GM23338 (cell line): ENCODE data around the gene CNTNAP2. TPM values are rescaled to one million over a fixed set of nuclear protein-coding genes. Genes with fewer than 3 reads are reported as not detected.

Experiments
- ATAC-seq: fragments of 200-7000 bp; cut with Tn5 transposase; 3 replicates; pipeline ENCODE4 v1.9.1; 2020
- DNase-seq: peaks from one replicate; pipeline ENCODE4 v3.0.0-alpha.2; 2015; ENCODE audit warnings: low spot score
- H2AFZ ChIP-seq: fragments of 200-600 bp; sonication (generic); 2 replicates; pipeline ENCODE4 v1.8.0; 2016; ENCODE audit warnings: antibody characterized with exemption, mild to moderate bottlenecking, moderate library complexity
- H3F3A ChIP-seq: fragments of 200-600 bp; sonication (generic); replicated peaks from 2 replicates; pipeline ENCODE4 v1.8.0; 2017; ENCODE audit warnings: antibody characterized with exemption, mixed run types, low read depth
- H3K27ac ChIP-seq: fragments of 200-600 bp; sonication (generic); 2 replicates; pipeline ENCODE4 v1.6.1; 2016; ENCODE audit warnings: low read depth
- H3K27me3 ChIP-seq: fragments of 200-600 bp; sonication (generic); 2 replicates; pipeline ENCODE4 v1.8.0; 2016; ENCODE audit warnings: mild to moderate bottlenecking, mixed run types, moderate library complexity; ENCODE audit not compliant: insufficient read depth
- H3K36me3 ChIP-seq: fragments of 200-600 bp; sonication (generic); 2 replicates; pipeline ENCODE4 v1.8.0; 2016; ENCODE audit warnings: mild to moderate bottlenecking; ENCODE audit not compliant: insufficient read depth
- H3K4me1 ChIP-seq: fragments of 200-600 bp; sonication (generic); 2 replicates; pipeline ENCODE4 v1.8.0; 2016; ENCODE audit warnings: mild to moderate bottlenecking, moderate library complexity; ENCODE audit not compliant: insufficient read depth
- H3K4me2 ChIP-seq: fragments of 200-600 bp; sonication (generic); 2 replicates; pipeline ENCODE4 v1.7.1; 2017; ENCODE audit warnings: mixed run types
- H3K4me3 ChIP-seq: fragments of 200-600 bp; sonication (generic); 2 replicates; pipeline ENCODE4 v1.6.1; 2016; ENCODE audit warnings: mixed run types
- H3K79me2 ChIP-seq: fragments of 200-600 bp; sonication (generic); replicated peaks from 2 replicates; pipeline ENCODE4 v1.8.0; 2017; ENCODE audit warnings: mild to moderate bottlenecking; ENCODE audit not compliant: insufficient read depth
- H3K9me2 ChIP-seq: fragments of 200-600 bp; sonication (generic); 2 replicates; pipeline ENCODE4 v1.8.0; 2017; ENCODE audit not compliant: insufficient read depth
- H4K20me1 ChIP-seq: fragments of 200-600 bp; sonication (generic); replicated peaks from 2 replicates; pipeline ENCODE4 v1.8.0; 2017; ENCODE audit warnings: mild to moderate bottlenecking; ENCODE audit not compliant: insufficient read depth
- H3K27ac Mint-ChIP-seq: 2 replicates; pipeline ENCODE4 v1.8.0; 2020; ENCODE audit warnings: inconsistent platforms, mild to moderate bottlenecking, moderate library complexity, mixed read lengths
- H3K27me3 Mint-ChIP-seq: 3 replicates; pipeline ENCODE4 v1.8.0; 2022; ENCODE audit warnings: low read depth, mild to moderate bottlenecking, moderate library complexity, mixed read lengths, inconsistent platforms; ENCODE audit not compliant: insufficient read depth, poor library complexity
- H3K36me3 Mint-ChIP-seq: 3 replicates; pipeline ENCODE4 v1.8.0; 2021; ENCODE audit warnings: low read depth, mild to moderate bottlenecking, inconsistent platforms, moderate library complexity, mixed read lengths
- H3K4me1 Mint-ChIP-seq: 3 replicates; pipeline ENCODE4 v1.8.0; 2020; ENCODE audit warnings: mild to moderate bottlenecking, inconsistent platforms, mixed read lengths
- H3K4me3 Mint-ChIP-seq: 3 replicates; pipeline ENCODE4 v1.8.0; 2021; ENCODE audit warnings: moderate library complexity, mild to moderate bottlenecking, inconsistent platforms, mixed read lengths
- H3K9me3 Mint-ChIP-seq: 3 replicates; pipeline ENCODE4 v1.8.0; 2020; ENCODE audit warnings: moderate library complexity, mild to moderate bottlenecking, inconsistent platforms, mixed read lengths
- ETS1 ChIP-seq: IDR thresholded peaks from 2 replicates; pipeline ENCODE4 v1.6.1; 2016; ENCODE audit warnings: antibody characterized with exemption
- EZH2 ChIP-seq: fragments of 200-600 bp; sonication (generic); IDR thresholded peaks from one replicate; pipeline ENCODE4 v1.8.0; 2017; ENCODE audit warnings: antibody characterized with exemption, mild to moderate bottlenecking, low read depth; ENCODE audit not compliant: unreplicated experiment
- EZH2phosphoT487 ChIP-seq: fragments of 200-600 bp; sonication (generic); IDR thresholded peaks from one replicate; pipeline ENCODE4 v1.8.1; 2018; ENCODE audit warnings: antibody characterized with exemption; ENCODE audit not compliant: unreplicated experiment
- POLR2AphosphoS5 ChIP-seq: IDR thresholded peaks from 2 replicates; pipeline ENCODE4 v1.6.1; 2016; ENCODE audit warnings: antibody characterized with exemption, low read depth
- REST ChIP-seq: IDR thresholded peaks from one replicate; pipeline ENCODE4 v1.6.1; 2018; ENCODE audit warnings: antibody characterized with exemption; ENCODE audit not compliant: unreplicated experiment
- STAT1 ChIP-seq: IDR thresholded peaks from one replicate; pipeline ENCODE4 v1.6.1; 2016; ENCODE audit warnings: antibody characterized with exemption; ENCODE audit not compliant: unreplicated experiment
- ZNF114 ChIP-seq: fragments of 250-450 bp; sonication (Bioruptor Pico); IDR thresholded peaks from 2 replicates; pipeline ENCODE4 v1.5.0; 2020; ENCODE audit warnings: mild to moderate bottlenecking, moderate library complexity
- ZNF331 ChIP-seq: fragments of 250-450 bp; sonication (Bioruptor Pico); IDR thresholded peaks from 2 replicates; pipeline ENCODE4 v1.5.0; 2020; ENCODE audit warnings: low read depth, mild to moderate bottlenecking, moderate library complexity
- polyA plus RNA-seq: library from polyadenylated mRNA; unstranded; fragments of >200 nt; fragmentation: Nextera tagmentation; extraction: Ambion mirVana; gene quantifications from 2 replicates; pipeline ENCODE4 v1.2.1, GENCODE V29; 2016
- total RNA-seq: library from RNA; depleted of rRNA; stranded (reverse); fragments of >200 nt; shearing (Covaris generic); gene quantifications from 2 replicates; pipeline ENCODE4 v1.2.3, GENCODE V29; 2014
- TF ChIP-seq, protein P1 (sequence below), 2 experiments: fragments of 200-600 bp in 1 of 2; sonication (generic) in 1 of 2; conservative IDR thresholded peaks; 2 replicates each; pipeline versions ENCODE4 v1.5.1 to v1.6.1; 2016 to 2017; ENCODE audit warnings: antibody characterized with exemption in 2 of 2, low read depth in 2 of 2, mild to moderate bottlenecking in 2 of 2, moderate library complexity in 1 of 2

CNTNAP2 gene
- total and polyA plus RNA-seq, 2 experiments from 2014 or later: 38.2 to 61.3 TPM

DNA sequence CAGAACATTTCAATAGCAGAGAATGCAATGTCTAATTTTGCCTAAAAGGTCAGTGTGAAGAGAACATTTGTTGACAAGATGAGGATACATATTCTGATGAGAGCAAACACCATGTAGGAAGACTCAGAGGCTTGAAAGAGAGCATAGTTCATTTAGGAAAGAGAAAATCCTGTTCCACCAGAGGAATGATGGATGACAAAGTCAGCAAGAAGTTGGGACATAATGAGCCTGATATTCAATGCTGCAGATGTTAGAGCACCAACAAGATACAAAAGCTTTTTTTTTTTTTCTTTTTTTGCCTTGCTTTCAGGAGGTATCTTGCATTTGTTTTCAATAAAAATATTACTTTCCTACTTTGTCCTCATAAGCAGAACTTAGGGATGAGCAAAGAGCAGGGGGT, 1522.0 kb downstream of the CNTNAP2 start:
- Mint-ChIP-seq H3K27ac (no peak overlapping the region), H3K4me3 (no peak overlapping the region), H3K4me1 (peaks cover 22% of the 10 kb centered on the region), H3K27me3 (peaks cover 6% of the 10 kb centered on the region), H3K9me3 (peaks cover 17% of the 10 kb centered on the region; the same call in 2 of the 3 replicates), H3K36me3 (peaks cover 8% of the 10 kb centered on the region; the same call in 1 of the 3 replicates)
- no peak overlapping the region for H3K4me3 ChIP-seq
- H3K4me1 ChIP-seq: no peaks in the 10 kb centered on the region; the same call in 1 of the 2 replicates
- no peak for ATAC-seq
- no peak for DNase-seq
- H3K36me3 ChIP-seq: no peaks in the 10 kb centered on the region
- no peaks in the 10 kb centered on the region for H3K79me2 ChIP-seq
- TF ChIP-seq ZNF114 (CRISPR knock-in tag) (no peak), EZH2phosphoT487 (no peak), POLR2AphosphoS5 (no peak), STAT1 (no peak), ETS1 (no peak)
- H4K20me1 ChIP-seq: no peaks in the 10 kb centered on the region
- H3K4me2 ChIP-seq: no peak overlapping the region
- H3K27me3 ChIP-seq: no peaks in the 10 kb centered on the region
- no peak overlapping the region for H3K27ac ChIP-seq
- no peaks in the 10 kb centered on the region; the same call in 1 of the 2 replicates for H3K9me2 ChIP-seq
- H3F3A ChIP-seq: no peaks in the 10 kb centered on the region
- no peak overlapping the region for H2AFZ ChIP-seq

- no peaks in the 10 kb centered on the region; the same call in 1 of the 2 replicates for H3K4me1 ChIP-seq
- H3K27me3 Mint-ChIP-seq: peaks cover 6% of the 10 kb centered on the region
- H3K9me3 Mint-ChIP-seq: peaks cover 15% of the 10 kb centered on the region; the same call in 2 of the 3 replicates
- no peak overlapping the region for H3K4me3 ChIP-seq
- H3K9me2 ChIP-seq: no peaks in the 10 kb centered on the region; the same call in 1 of the 2 replicates
- H3K27ac ChIP-seq: no peak overlapping the region
- H3K79me2 ChIP-seq: no peaks in the 10 kb centered on the region
- no peaks in the 10 kb centered on the region for H3K27me3 ChIP-seq
- H3K36me3 Mint-ChIP-seq: peaks cover 8% of the 10 kb centered on the region; the same call in 1 of the 3 replicates
- peaks cover 22% of the 10 kb centered on the region for H3K4me1 Mint-ChIP-seq
- ATAC-seq (peak; percentile 64; the same call in 2 of the 3 replicates), DNase-seq (peak; percentile 16)
- H4K20me1 ChIP-seq: no peaks in the 10 kb centered on the region
- H3K36me3 ChIP-seq: no peaks in the 10 kb centered on the region
- H3F3A ChIP-seq: no peaks in the 10 kb centered on the region
- H3K4me3 Mint-ChIP-seq: no peak overlapping the region
- no peak overlapping the region; the same call in 1 of the 2 replicates for H3K27ac Mint-ChIP-seq
- no peak for TF ChIP-seq EZH2
- TF ChIP-seq EZH2phosphoT487: no peak
- no peak for TF ChIP-seq POLR2AphosphoS5
- TF ChIP-seq, protein P1, sequence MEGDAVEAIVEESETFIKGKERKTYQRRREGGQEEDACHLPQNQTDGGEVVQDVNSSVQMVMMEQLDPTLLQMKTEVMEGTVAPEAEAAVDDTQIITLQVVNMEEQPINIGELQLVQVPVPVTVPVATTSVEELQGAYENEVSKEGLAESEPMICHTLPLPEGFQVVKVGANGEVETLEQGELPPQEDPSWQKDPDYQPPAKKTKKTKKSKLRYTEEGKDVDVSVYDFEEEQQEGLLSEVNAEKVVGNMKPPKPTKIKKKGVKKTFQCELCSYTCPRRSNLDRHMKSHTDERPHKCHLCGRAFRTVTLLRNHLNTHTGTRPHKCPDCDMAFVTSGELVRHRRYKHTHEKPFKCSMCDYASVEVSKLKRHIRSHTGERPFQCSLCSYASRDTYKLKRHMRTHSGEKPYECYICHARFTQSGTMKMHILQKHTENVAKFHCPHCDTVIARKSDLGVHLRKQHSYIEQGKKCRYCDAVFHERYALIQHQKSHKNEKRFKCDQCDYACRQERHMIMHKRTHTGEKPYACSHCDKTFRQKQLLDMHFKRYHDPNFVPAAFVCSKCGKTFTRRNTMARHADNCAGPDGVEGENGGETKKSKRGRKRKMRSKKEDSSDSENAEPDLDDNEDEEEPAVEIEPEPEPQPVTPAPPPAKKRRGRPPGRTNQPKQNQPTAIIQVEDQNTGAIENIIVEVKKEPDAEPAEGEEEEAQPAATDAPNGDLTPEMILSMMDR (conservative IDR thresholded peaks at IDR 0.05; ENCODE audit: low read depth in 2 of 2): 0 out of 4 replicates have a peak, but pooled peaks of 1 of the 2 experiments have one; percentile 5
- TF ChIP-seq ZNF331 (CRISPR knock-in tag): no peak
- no peak for TF ChIP-seq ETS1
- TF ChIP-seq REST: no peak
- no peak overlapping the region for H3K4me2 ChIP-seq
- no peak overlapping the region for H2AFZ ChIP-seq
Measured at GRCh38 chr7:147639037-147639436, 1522.4 kb downstream of the CNTNAP2 start.
